IMR-90 (cell line): ENCODE data around the gene JAK1. TPM values are rescaled to one million over a fixed set of nuclear protein-coding genes. Genes with fewer than 3 reads are reported as not detected.
A peak's percentile ranks its signal among the peaks of the same experiment; 100 is the strongest.

Experiments used
- ATAC-seq: fragments of 200-7000 bp; cut with Tn5 transposase; 2 replicates; pipeline ENCODE4 v1.9.1; 2020; ENCODE audit warnings: low read depth, mild to moderate bottlenecking, moderate library complexity
- BruUV-seq: library from RNA; stranded (reverse); fragments of 400-500 nt; replicated peaks from 2 replicates; lab custom pipeline; 2021; lab: Mats Ljungman, UMichigan
- CTCF ChIA-PET: fragments of 300-600 bp; formaldehyde crosslinking; extraction: SDS; loops from one replicate; lab custom pipeline; 2021; ENCODE audit warnings: antibody characterized with exemption; lab: Yijun Ruan, JAX
- POLR2A ChIA-PET: fragments of 300-600 bp; sonication (Branson Sonifier 250); formaldehyde crosslinking; loops from one replicate; lab custom pipeline; 2022; ENCODE audit warnings: antibody characterized with exemption; ENCODE audit not compliant: unreplicated experiment; lab: Charles Lee
- DNase-seq: peaks from one replicate; pipeline ENCODE4 v3.0.0; 2013
- H2AFZ ChIP-seq: replicated peaks from 2 replicates; pipeline ENCODE3; 2013; ENCODE audit warnings: low read length, mild to moderate bottlenecking; ENCODE audit not compliant: poor library complexity
- H2AK5ac ChIP-seq: 2 replicates; pipeline ENCODE4 v1.6.1; 2013; ENCODE audit warnings: low read depth, low read length, inconsistent platforms
- H2AK9ac ChIP-seq: replicated peaks from 2 replicates; pipeline ENCODE3; 2013; ENCODE audit warnings: mild to moderate bottlenecking, low read depth, low read length, moderate library complexity; ENCODE audit not compliant: poor library complexity
- H2BK120ac ChIP-seq: 2 replicates; pipeline ENCODE4 v1.6.1; 2013; ENCODE audit warnings: low read depth, low read length, inconsistent platforms
- H2BK15ac ChIP-seq: 3 replicates; pipeline ENCODE4 v1.6.1; 2013; ENCODE audit warnings: low read depth, low read length, inconsistent platforms
- H2BK20ac ChIP-seq: 2 replicates; pipeline ENCODE4 v1.6.1; 2013; ENCODE audit warnings: low read depth, mild to moderate bottlenecking, inconsistent platforms, low read length, moderate library complexity
- H2BK5ac ChIP-seq: 2 replicates; pipeline ENCODE4 v1.6.1; 2013; ENCODE audit warnings: mild to moderate bottlenecking, low read depth, low read length, inconsistent platforms; ENCODE audit not compliant: poor library complexity, severe bottlenecking
- H3K14ac ChIP-seq: replicated peaks from 2 replicates; pipeline ENCODE4 v1.6.1; 2013; ENCODE audit warnings: low read depth, low read length, inconsistent platforms
- H3K18ac ChIP-seq: 2 replicates; pipeline ENCODE4 v1.6.1; 2013; ENCODE audit warnings: low read depth, low read length, control low read depth
- H3K23ac ChIP-seq: 2 replicates; pipeline ENCODE4 v1.6.1; 2013; ENCODE audit warnings: low read depth, low read length, inconsistent platforms
- H3K27ac ChIP-seq: 2 replicates; pipeline ENCODE4 v1.5.1; 2013; ENCODE audit warnings: mild to moderate bottlenecking, control low read depth, low read length; ENCODE audit not compliant: insufficient read depth
- H3K27me3 ChIP-seq: 2 replicates; pipeline ENCODE4 v1.6.1; 2013; ENCODE audit warnings: low read length; ENCODE audit not compliant: control insufficient read depth, insufficient read depth
- H3K36me3 ChIP-seq: 2 replicates; pipeline ENCODE4 v1.6.1; 2013; ENCODE audit warnings: low read length, mixed read lengths; ENCODE audit not compliant: control insufficient read depth, insufficient read depth
- H3K4ac ChIP-seq: 2 replicates; pipeline ENCODE4 v1.6.1; 2013; ENCODE audit warnings: low read depth, low read length, inconsistent platforms
- H3K4me1 ChIP-seq: 2 replicates; pipeline ENCODE4 v1.6.1; 2013; ENCODE audit warnings: low read length, mixed read lengths; ENCODE audit not compliant: control insufficient read depth, insufficient read depth
- H3K4me2 ChIP-seq: 2 replicates; pipeline ENCODE4 v1.6.1; 2013; ENCODE audit warnings: low read depth, mild to moderate bottlenecking, control low read depth, low read length, moderate library complexity
- H3K4me3 ChIP-seq: 2 replicates; pipeline ENCODE4 v1.5.1; 2013; ENCODE audit warnings: low read depth, mild to moderate bottlenecking, control low read depth, low read length, moderate library complexity; ENCODE audit not compliant: insufficient read depth
- H3K56ac ChIP-seq: 2 replicates; pipeline ENCODE4 v1.6.1; 2013; ENCODE audit warnings: low read length, inconsistent platforms; ENCODE audit not compliant: insufficient read depth; ENCODE audit errors: extremely low read depth
- H3K79me1 ChIP-seq, 2 experiments: 2 replicates each; pipeline ENCODE4 v1.6.1; 2013; ENCODE audit warnings: low read length in 2 of 2, inconsistent platforms in 1 of 2, low read depth in 1 of 2
- H3K9ac ChIP-seq: 2 replicates; pipeline ENCODE4 v1.6.1; 2013; ENCODE audit warnings: low read depth, low read length, control low read depth
- H3K9me1 ChIP-seq: 2 replicates; pipeline ENCODE4 v1.6.1; 2013; ENCODE audit warnings: low read length, inconsistent platforms; ENCODE audit not compliant: insufficient read depth
- H3K9me3 ChIP-seq: 2 replicates; pipeline ENCODE4 v1.6.1; 2013; ENCODE audit warnings: low read length; ENCODE audit not compliant: control insufficient read depth, insufficient read depth
- H4K20me1 ChIP-seq: 2 replicates; pipeline ENCODE4 v1.6.1; 2013; ENCODE audit warnings: low read length, inconsistent platforms; ENCODE audit not compliant: insufficient read depth
- H4K5ac ChIP-seq: 2 replicates; pipeline ENCODE4 v1.6.1; 2013; ENCODE audit warnings: mild to moderate bottlenecking, low read depth, low read length, control low read depth
- H4K8ac ChIP-seq, 2 experiments: 2 replicates each; pipeline ENCODE4 v1.6.1; 2013; ENCODE audit warnings: low read depth in 2 of 2, low read length in 2 of 2, control low read depth in 1 of 2, inconsistent platforms in 1 of 2
- H4K91ac ChIP-seq: 2 replicates; pipeline ENCODE4 v1.6.1; 2013; ENCODE audit warnings: low read depth, low read length, inconsistent platforms; ENCODE audit not compliant: insufficient read depth
- CTCF ChIP-seq: conservative IDR thresholded peaks from 2 replicates; pipeline ENCODE4 v1.5.1; 2012; ENCODE audit warnings: mild to moderate bottlenecking, low read depth, low read length, improper control_type of control experiment
- RCOR1 ChIP-seq: IDR thresholded peaks from 2 replicates; pipeline ENCODE4 v1.6.1; 2012; ENCODE audit warnings: mild to moderate bottlenecking, low read length, improper control_type of control experiment; ENCODE audit not compliant: insufficient replicate concordance
- WGBS, 2 experiments: methylation state at CpG; one replicate each; pipeline versions ENCODE4 v1.1.5 to v1.1.7; 2013; ENCODE audit warnings: missing lambda C conversion rate in 2 of 2; ENCODE audit not compliant: insufficient read length in 1 of 2; ENCODE audit errors: extremely low coverage in 2 of 2; 5-methylcytosine and 5-hydroxymethylcytosine counted together
- dilution Hi-C: fragments of 300-500 bp; cut with HindIII; formaldehyde crosslinking; loops from one replicate; pipeline ENCODE4 v1.14.3; 2018; ENCODE audit warnings: low sequenced_read_pairs; ENCODE audit not compliant: unreplicated experiment
- in situ Hi-C: fragments of 300-500 bp; cut with MboI; formaldehyde crosslinking; loops from 3 replicates; pipeline ENCODE4 v1.14.3; 2019; ENCODE audit warnings: low sequenced_read_pairs, inconsistent platforms, mixed read lengths
- intact Hi-C: fragments of 100-400 bp; cut with micrococcal nuclease; formaldehyde crosslinking; loops from 2 replicates; pipeline ENCODE4 v1.10.0; 2022
- polyA plus RNA-seq, 3 experiments: library from polyadenylated mRNA; depleted of rRNA; stranded (reverse); fragments of >200 nt; gene quantifications; 2 replicates each; pipeline ENCODE4 v1.2.3, GENCODE V29; 2012; ENCODE audit warnings: low replicate concordance in 1 of 3
- total RNA-seq: library from RNA; depleted of rRNA; stranded (reverse); fragments of >200 nt; gene quantifications from 2 replicates; pipeline ENCODE4 v1.2.3, GENCODE V29; 2012

Gene JAK1
- total and polyA plus RNA-seq, 2 of the 4 experiments (the other 2 are of a cell fraction), result 76.9 to 103 TPM

DNA sequence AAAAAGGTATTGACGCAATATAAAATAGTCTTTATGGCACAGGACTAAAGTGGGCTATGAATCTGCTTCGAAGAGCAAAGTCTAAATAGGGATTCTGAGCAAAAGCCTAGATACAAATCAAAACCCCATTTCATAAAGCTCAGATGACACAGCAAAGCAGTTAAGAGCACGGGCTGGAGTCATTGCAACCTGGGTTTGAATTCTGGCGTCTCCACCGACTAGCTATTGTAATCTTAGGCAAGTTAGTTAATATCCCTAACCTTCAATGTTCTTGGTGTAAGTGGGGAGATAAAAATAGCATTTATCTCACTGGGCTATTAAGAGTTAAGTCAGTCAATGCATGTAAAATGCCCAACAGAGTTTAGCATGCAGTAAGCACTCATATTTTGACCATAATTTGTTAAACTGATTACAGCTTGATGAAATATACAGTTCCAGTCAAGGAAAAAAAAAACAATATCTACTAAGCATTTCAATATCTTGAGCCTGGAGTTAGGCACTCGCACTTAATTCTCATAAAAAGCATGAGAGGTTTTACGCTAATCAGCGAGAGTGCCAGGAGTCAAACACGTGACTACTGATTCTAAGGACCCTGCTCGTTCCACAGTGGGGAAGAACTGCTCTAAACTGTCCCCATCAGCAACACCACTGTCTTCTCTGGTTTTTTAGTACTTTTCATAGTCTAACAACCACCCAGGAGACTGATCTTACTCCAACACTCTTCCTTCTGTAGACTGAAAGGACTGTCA lies 75.5 kb downstream of the JAK1 start:
- H3K9ac ChIP-seq, result no peak overlapping the region
- no peaks in the 10 kb centered on the region for H3K9me3 ChIP-seq
- no peak overlapping the region for H2BK120ac ChIP-seq
- no peak overlapping the region for H2BK15ac ChIP-seq
- TF ChIP-seq RCOR1 (no peak), CTCF (no peak)
- WGBS, 2 experiments, result 100% methylated on average over 3 of the region's 10 CpGs; no CpG with 5 or more reads in 1 of the 2 experiments
- POLR2A ChIA-PET, result no interaction called here
- H3K23ac ChIP-seq, result peak overlapping the region; percentile 79; the same call in 1 of the 2 replicates
- peaks cover 42 to 79% of the 10 kb centered on the region in 2 experiments for H3K79me1 ChIP-seq
- H3K27ac ChIP-seq, result no peak overlapping the region
- H2AFZ ChIP-seq, result no peak overlapping the region
- no peak for DNase-seq
- no peak overlapping the region for H2AK9ac ChIP-seq
- H3K4ac ChIP-seq, result no peak overlapping the region
- H3K4me3 ChIP-seq, result no peak overlapping the region
- H4K91ac ChIP-seq, result no peak overlapping the region
- no peak for ATAC-seq
- no peak overlapping the region for H3K4me2 ChIP-seq
- H3K4me1 ChIP-seq, result peaks cover 8% of the 10 kb centered on the region; the same call in 1 of the 2 replicates
- in situ Hi-C loops (no loop called here), intact Hi-C loops (no loop called here), dilution Hi-C loops (no loop called here)
- peaks cover 71% of the 10 kb centered on the region for H4K20me1 ChIP-seq
- no peak overlapping the region for H4K8ac ChIP-seq
- no TSS peak for BruUV-seq
- no peak overlapping the region for H3K18ac ChIP-seq
- no peaks in the 10 kb centered on the region for H3K27me3 ChIP-seq
- H3K14ac ChIP-seq, result peak overlapping the region; percentile 55
- no peaks in the 10 kb centered on the region for H3K36me3 ChIP-seq
- no peak overlapping the region for H4K5ac ChIP-seq
- H2BK5ac ChIP-seq, result no peak overlapping the region
- H3K9me1 ChIP-seq, result peaks cover 25% of the 10 kb centered on the region; the same call in 1 of the 2 replicates
- H2AK5ac ChIP-seq, result peak overlapping the region; percentile 13; the same call in 1 of the 2 replicates
- CTCF ChIA-PET, result no interaction called here
- H3K56ac ChIP-seq, result no peak overlapping the region
- no peak overlapping the region for H2BK20ac ChIP-seq
